ENCODE measurements around the gene ADGRL2.

Gene ADGRL2

GRCh38 chr1:82019508-82019907 is 218.8 kb downstream of the ADGRL2 start:
- TF ChIP-seq CTCF (IDR thresholded peaks at IDR 0.05; ENCODE audit: low read length): no peak
- TF ChIP-seq EZH2 (optimal IDR thresholded peaks at IDR 0.05; ENCODE audit: low read depth, low read length): no peak
- TF ChIP-seq EZH2phosphoT487 (IDR thresholded peaks at IDR 0.05; ENCODE audit: low read length): no peak
- no peak overlapping the region for H2AFZ ChIP-seq (ENCODE audit: low read length)

GRCh38 chr1:82030830-82031229 is 230.1 kb downstream of the ADGRL2 start:
- Histone ChIP-seq H3K79me2 (ENCODE audit: low read length) (no peaks in the 10 kb centered on the region), H3K27ac (ENCODE audit: low read length) (no peak overlapping the region), H4K20me1 (ENCODE audit: insufficient read depth, low read length) (no peaks in the 10 kb centered on the region), H3K4me2 (ENCODE audit: low read depth, low read length) (no peak overlapping the region), H3K4me1 (ENCODE audit: low read length) (no peaks in the 10 kb centered on the region), H3K4me3 (ENCODE audit: low read length) (no peak overlapping the region), H3K36me3 (replicated peaks; ENCODE audit: insufficient read depth, low read length) (no peaks in the 10 kb centered on the region), H3K27me3 (replicated peaks; ENCODE audit: insufficient read depth, low read length) (no peaks in the 10 kb centered on the region), H3F3A (ENCODE audit: insufficient read depth, low read length) (no peaks in the 10 kb centered on the region), H3K9ac (ENCODE audit: low read length) (no peak overlapping the region), H3K9me2 (replicated peaks; ENCODE audit: insufficient read depth, low read length) (no peaks in the 10 kb centered on the region), H2AFZ (ENCODE audit: low read length) (no peak overlapping the region), H3K9me3 (replicated peaks; ENCODE audit: insufficient read depth, low read length) (no peaks in the 10 kb centered on the region)
- DNase-seq: no peak
- TF ChIP-seq EZH2 (optimal IDR thresholded peaks at IDR 0.05; ENCODE audit: low read depth, low read length): no peak
- no peak for TF ChIP-seq CTCF (IDR thresholded peaks at IDR 0.05; ENCODE audit: low read length)
- no peak for TF ChIP-seq EZH2phosphoT487 (IDR thresholded peaks at IDR 0.05; ENCODE audit: low read length)

More at GRCh38 chr1:82019508-82019907, 218.8 kb downstream of the ADGRL2 start:
- Histone ChIP-seq H3K27ac (ENCODE audit: low read length) (no peak overlapping the region), H3K9ac (ENCODE audit: low read length) (no peak overlapping the region), H3K27me3 (replicated peaks; ENCODE audit: insufficient read depth, low read length) (no peaks in the 10 kb centered on the region), H3K4me2 (ENCODE audit: low read depth, low read length) (no peak overlapping the region), H3F3A (ENCODE audit: insufficient read depth, low read length) (no peaks in the 10 kb centered on the region), H3K4me1 (ENCODE audit: low read length) (no peaks in the 10 kb centered on the region), H3K9me3 (replicated peaks; ENCODE audit: insufficient read depth, low read length) (no peaks in the 10 kb centered on the region), H3K36me3 (replicated peaks; ENCODE audit: insufficient read depth, low read length) (no peaks in the 10 kb centered on the region), H3K79me2 (ENCODE audit: low read length) (no peaks in the 10 kb centered on the region), H4K20me1 (ENCODE audit: insufficient read depth, low read length) (no peaks in the 10 kb centered on the region), H3K9me2 (replicated peaks; ENCODE audit: insufficient read depth, low read length) (no peaks in the 10 kb centered on the region), H3K4me3 (ENCODE audit: low read length) (no peak overlapping the region)
- no peak for DNase-seq

GRCh38 chr1:82032068-82032467 is 231.3 kb downstream of the ADGRL2 start:
- no peaks in the 10 kb centered on the region for H3K79me2 ChIP-seq (ENCODE audit: low read length)
- no peak overlapping the region for H3K27ac ChIP-seq (ENCODE audit: low read length)
- no peaks in the 10 kb centered on the region for H3F3A ChIP-seq (ENCODE audit: insufficient read depth, low read length)
- no peak for DNase-seq
- H3K9me2 ChIP-seq (replicated peaks; ENCODE audit: insufficient read depth, low read length): no peaks in the 10 kb centered on the region
- H3K4me1 ChIP-seq (ENCODE audit: low read length): no peaks in the 10 kb centered on the region
- no peak overlapping the region for H3K4me2 ChIP-seq (ENCODE audit: low read depth, low read length)
- H3K9me3 ChIP-seq (replicated peaks; ENCODE audit: insufficient read depth, low read length): no peaks in the 10 kb centered on the region
- H3K36me3 ChIP-seq (replicated peaks; ENCODE audit: insufficient read depth, low read length): no peaks in the 10 kb centered on the region
- no peak overlapping the region for H2AFZ ChIP-seq (ENCODE audit: low read length)
- H3K27me3 ChIP-seq (replicated peaks; ENCODE audit: insufficient read depth, low read length): no peaks in the 10 kb centered on the region
- H3K9ac ChIP-seq (ENCODE audit: low read length): no peak overlapping the region
- H3K4me3 ChIP-seq (ENCODE audit: low read length): no peak overlapping the region
- no peak for TF ChIP-seq EZH2 (optimal IDR thresholded peaks at IDR 0.05; ENCODE audit: low read depth, low read length)
- no peak for TF ChIP-seq CTCF (IDR thresholded peaks at IDR 0.05; ENCODE audit: low read length)
- TF ChIP-seq EZH2phosphoT487 (IDR thresholded peaks at IDR 0.05; ENCODE audit: low read length): no peak
- no peaks in the 10 kb centered on the region for H4K20me1 ChIP-seq (ENCODE audit: insufficient read depth, low read length)

All from MM.1S (cell line).